Stimulated activated CD8-positive, alpha-beta memory T cell treated with anti-CD3 and anti-CD28 coated beads, Interleukin-4, amount 100 ng/mL, for 4 hours (primary cell): ENCODE measurements around the gene RIPK1.
"Not testable (repeated sequence)": the region's sequence is repeated elsewhere in the genome, so short reads cannot be mapped to it uniquely, and the experiment has no call there.

Experiments
- DNase-seq, 2 donors: peaks; one replicate each; pipeline ENCODE4 v3.0.0-alpha.2; 2020; ENCODE audit warnings: low read depth in 2 of 2, low spot score in 1 of 2

RIPK1 gene

DNA sequence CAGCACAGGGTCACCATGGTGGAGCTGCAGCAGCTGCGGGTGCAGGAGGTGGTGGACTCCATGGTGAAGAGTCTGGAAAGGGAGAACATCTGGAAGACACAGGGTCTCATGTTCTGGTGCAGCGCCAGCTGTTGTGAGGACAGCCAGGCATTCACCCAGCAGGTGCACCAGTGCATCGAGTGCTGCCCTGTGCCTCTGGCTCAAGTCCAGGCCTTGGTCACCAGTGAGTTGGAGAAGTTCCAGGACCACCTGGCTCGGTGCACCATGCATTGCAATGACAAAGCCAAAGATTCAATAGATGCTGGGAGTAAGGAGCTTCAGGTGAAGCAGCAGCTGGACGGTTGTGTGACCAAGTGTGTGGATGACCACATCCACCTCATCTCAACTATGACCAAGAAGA is 22.9 kb upstream of the RIPK1 start:
- no peak for DNase-seq

- DNase-seq, result no peak
Measured at GRCh38 chr6:3045777-3046176, 22.5 kb upstream of the RIPK1 start.

GRCh38 chr6:3046295-3046694 is 22.0 kb upstream of the RIPK1 start:
- DNase-seq, result no peak

DNA sequence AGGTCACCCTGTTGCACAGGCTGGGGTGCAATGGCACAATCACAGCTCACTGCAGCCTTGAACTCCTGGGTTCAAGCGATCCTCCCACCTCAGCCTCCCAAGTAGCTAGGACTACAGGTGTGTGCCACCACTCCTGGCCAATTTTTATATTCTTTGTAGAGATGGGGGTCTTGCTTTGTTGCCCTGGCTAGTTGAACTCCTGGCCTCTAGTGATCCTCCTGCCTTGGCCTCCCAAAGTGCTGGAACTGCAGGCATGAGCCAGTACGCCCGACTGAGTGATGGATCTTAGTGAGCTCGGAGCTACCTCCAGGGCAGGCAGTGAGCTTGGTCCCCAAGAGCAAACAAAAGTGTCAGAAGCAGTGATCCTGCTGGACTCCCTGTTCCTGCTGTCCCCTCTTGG is 20.3 kb upstream of the RIPK1 start:
- not testable (repeated sequence) for DNase-seq

- DNase-seq, result no peak
Measured at GRCh38 chr6:3052481-3053230, 15.6 kb upstream of the RIPK1 start.

GRCh38 chr6:3053231-3053508 is 15.1 kb upstream of the RIPK1 start:
- no peak for DNase-seq

GRCh38 chr6:3054229-3055157 is 13.8 kb upstream of the RIPK1 start:
- not testable (repeated sequence) for DNase-seq

DNA sequence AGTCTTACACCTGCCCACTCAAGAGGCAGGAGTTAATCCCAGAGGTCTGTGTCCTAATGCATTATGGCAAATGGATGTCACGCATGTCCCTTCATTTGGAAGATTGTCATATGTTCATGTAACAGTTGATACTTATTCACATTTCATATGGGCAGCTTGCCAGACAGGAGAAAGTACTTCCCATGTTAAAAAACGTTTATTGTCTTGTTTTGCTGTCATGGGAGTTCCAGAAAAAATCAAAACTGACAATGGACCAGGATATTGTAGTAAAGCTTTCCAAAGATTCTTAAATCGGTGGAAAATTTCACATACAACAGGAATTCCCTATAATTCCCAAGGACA is 13.2 kb upstream of the RIPK1 start:
- DNase-seq, result not testable (repeated sequence)

DNA sequence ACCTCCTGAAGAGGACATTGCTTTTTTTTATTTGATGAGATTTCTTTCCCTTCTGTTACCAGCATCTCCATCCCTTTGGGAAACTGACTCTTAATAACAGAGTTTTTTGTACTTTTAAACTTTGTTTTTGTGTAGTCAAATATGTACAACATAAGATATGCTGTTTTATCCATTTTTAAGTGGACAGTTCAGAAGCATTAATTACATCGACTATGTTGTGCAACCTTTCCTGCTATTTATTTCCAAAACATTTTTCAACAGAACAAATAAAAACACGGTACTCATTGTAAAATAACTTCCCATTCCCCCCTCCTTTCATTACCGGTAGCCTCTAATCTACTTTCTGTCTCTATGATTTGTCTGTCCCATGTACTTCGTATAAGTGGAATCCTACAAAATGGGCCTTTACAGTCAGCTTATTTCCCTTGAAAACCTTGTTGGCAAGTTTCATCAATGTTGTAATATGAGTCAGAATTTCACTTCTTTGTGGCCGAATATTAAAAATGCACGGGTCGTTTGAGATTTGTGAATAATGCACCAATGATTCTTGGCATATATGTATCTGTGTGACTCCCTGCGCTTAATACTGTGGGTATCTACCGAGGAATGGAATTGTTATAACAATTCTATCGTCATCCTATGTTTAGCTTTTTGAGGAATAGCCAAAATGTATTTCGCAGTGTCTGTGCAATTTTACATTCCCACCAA is 11.1 kb upstream of the RIPK1 start:
- no peak for DNase-seq

DNA sequence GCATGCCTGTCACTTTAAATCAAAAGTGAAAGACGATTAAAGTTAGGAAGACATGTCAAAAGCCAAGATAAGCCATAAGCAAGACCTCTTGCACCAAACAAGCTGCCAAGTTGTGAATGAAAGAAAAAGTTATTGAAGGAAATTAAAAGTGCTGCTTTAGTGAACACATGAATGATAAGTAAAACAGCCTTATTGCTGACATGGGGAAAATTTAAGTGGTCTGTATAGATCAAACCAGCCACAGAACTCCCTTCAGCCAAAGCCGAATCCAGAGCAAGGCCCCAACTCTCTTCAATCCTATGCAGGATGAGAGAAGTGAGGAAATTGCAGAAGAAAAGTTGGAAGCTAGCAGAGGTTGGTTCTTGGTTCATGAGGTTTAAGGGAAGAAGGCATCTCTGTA is 9.3 kb upstream of the RIPK1 start:
- DNase-seq, result no peak

GRCh38 chr6:3060092-3060491 is 8.2 kb upstream of the RIPK1 start:
- DNase-seq, result not testable (repeated sequence)

DNA sequence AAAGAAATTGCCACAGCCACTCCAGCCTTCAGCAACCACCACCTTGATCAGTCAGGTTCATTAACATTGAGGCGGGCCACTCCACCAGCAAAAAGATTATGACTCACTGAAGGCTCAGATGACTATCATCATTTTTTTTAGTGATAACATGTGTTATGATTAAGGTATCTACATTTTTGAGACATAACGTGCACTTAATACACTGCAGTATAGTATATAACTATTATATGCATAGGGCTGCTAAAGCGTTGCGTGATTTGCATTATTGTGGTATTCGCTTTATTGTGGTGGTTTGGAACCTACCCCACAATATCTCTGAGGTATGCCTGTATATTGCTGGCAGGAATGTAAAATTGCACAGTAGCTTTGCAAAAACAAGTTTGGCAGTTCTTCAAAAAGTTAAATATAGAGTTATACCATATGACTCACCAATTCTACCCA is 6.8 kb upstream of the RIPK1 start:
- DNase-seq, result no peak

GRCh38 chr6:3063340-3063732 is 5.0 kb upstream of the RIPK1 start:
- not testable (repeated sequence) for DNase-seq

DNA sequence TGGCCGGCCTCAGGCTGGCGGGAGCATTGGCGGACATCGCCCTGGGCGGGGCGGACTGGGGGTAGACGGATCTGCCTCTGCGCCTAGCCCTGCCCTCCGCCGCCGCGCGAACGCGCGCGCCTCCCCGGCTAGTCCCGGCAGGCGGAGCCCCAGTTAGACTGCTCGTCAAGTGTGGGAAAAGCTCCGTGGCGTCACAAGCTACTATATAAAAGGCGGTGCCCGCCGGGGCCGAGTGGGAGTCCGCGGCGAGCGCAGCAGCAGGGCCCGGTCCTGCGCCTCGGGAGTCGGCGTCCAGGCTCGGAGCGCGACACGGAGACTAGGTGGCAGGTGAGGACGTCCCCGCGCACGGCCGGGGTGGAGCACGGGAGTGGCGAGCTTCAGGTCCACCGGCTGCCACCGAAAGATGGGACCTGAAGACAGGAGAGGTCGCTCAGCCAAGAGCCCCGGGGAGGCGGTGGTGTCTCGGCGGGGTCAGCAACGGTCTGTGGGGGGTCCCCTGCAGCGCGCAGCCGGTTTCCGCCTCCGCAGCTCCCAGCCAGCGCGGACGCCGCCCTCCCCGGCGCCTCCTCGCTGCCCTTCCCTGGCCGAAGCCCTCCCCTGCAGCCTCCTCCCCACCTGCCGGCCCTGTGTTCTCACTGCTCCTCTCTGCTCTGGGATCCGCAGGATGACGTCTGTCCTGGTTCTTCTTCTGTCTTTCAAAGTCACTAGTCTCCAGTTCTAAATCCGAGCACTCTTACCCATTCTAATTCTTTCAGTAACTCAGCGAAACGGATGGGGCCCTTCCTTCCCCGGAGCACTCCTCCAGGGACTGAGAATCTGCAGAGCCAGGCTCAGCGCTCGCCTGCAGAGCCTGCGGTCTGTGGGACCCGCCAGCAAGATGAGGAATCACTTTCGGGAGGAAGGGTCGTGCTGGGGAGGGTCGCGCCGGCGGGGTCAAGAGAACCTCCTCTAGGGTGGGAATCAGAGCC is 4.3 kb upstream of the RIPK1 start:
- DNase-seq, result peak; percentile 73 to 83

- DNase-seq, result no peak
Measured at GRCh38 chr6:3071568-3071967, 3.3 kb downstream of the RIPK1 start.

- no peak for DNase-seq
Measured at GRCh38 chr6:3072798-3073197, 4.5 kb downstream of the RIPK1 start.

- no peak for DNase-seq
Measured at GRCh38 chr6:3073382-3073781, 5.1 kb downstream of the RIPK1 start.

- no peak for DNase-seq
Measured at GRCh38 chr6:3075772-3076113, 7.4 kb downstream of the RIPK1 start.

- no peak for DNase-seq
Measured at GRCh38 chr6:3076320-3076719, 8.0 kb downstream of the RIPK1 start.

- no peak for DNase-seq
Measured at GRCh38 chr6:3077430-3077829, 9.1 kb downstream of the RIPK1 start.

GRCh38 chr6:3078952-3079351 is 10.7 kb downstream of the RIPK1 start:
- not testable (repeated sequence) for DNase-seq
